HepG2 (cell line): Measurements from ENCODE around the gene VEZF1. TPM values are rescaled to one million over a fixed set of nuclear protein-coding genes. Genes with fewer than 3 reads are reported as not detected.
A peak's percentile ranks its signal among the peaks of the same experiment; 100 is the strongest.

Experiments used
- BORCS8-MEF2B ChIP-seq: sonication (generic); formaldehyde crosslinking; IDR thresholded peaks from 2 replicates; pipeline ENCODE4 v1.8.0; 2022; ENCODE audit warnings: mild to moderate bottlenecking, missing genetic modification reagents
- CCAR2 ChIP-seq: fragments of 200-400 bp; formaldehyde crosslinking; optimal IDR thresholded peaks from 2 replicates; pipeline ENCODE3; 2018; ENCODE audit warnings: low read depth, mild to moderate bottlenecking, low read length, moderate library complexity
- CEBPG ChIP-seq: IDR thresholded peaks from 2 replicates; pipeline ENCODE4 v1.6.1; 2016
- DMAP1 ChIP-seq: IDR thresholded peaks from 2 replicates; pipeline ENCODE4 v1.6.1; 2016
- DMTF1 ChIP-seq: sonication (generic); formaldehyde crosslinking; IDR thresholded peaks from 2 replicates; pipeline ENCODE4 v1.4.0; 2020; ENCODE audit warnings: mild to moderate bottlenecking, missing genetic modification reagents
- GTF3A ChIP-seq: sonication (generic); formaldehyde crosslinking; conservative IDR thresholded peaks from 2 replicates; pipeline ENCODE4 v1.4.0; 2020; ENCODE audit warnings: mild to moderate bottlenecking, missing genetic modification reagents
- HDAC1 ChIP-seq: sonication (generic); formaldehyde crosslinking; IDR thresholded peaks from 2 replicates; pipeline ENCODE4 v1.5.1; 2020; ENCODE audit warnings: mild to moderate bottlenecking, missing genetic modification reagents
- HMGA1 ChIP-seq: sonication (generic); formaldehyde crosslinking; conservative IDR thresholded peaks from 2 replicates; pipeline ENCODE4 v1.4.0; 2020; ENCODE audit warnings: missing genetic modification reagents
- HOXA3 ChIP-seq: sonication (generic); formaldehyde crosslinking; IDR thresholded peaks from 2 replicates; pipeline ENCODE4 v1.5.0; 2020; ENCODE audit warnings: missing genetic modification reagents
- KLF12 ChIP-seq: sonication (generic); formaldehyde crosslinking; IDR thresholded peaks from 2 replicates; pipeline ENCODE4 v1.4.0; 2020; ENCODE audit warnings: missing genetic modification reagents, borderline replicate concordance
- KLF9 ChIP-seq: IDR thresholded peaks from 2 replicates; pipeline ENCODE4 v1.6.1; 2016; ENCODE audit warnings: low read depth
- MED1 ChIP-seq: sonication (generic); formaldehyde crosslinking; IDR thresholded peaks from 2 replicates; pipeline ENCODE4 v1.4.0; 2020; ENCODE audit warnings: missing genetic modification reagents
- MTERF4 ChIP-seq: sonication (generic); formaldehyde crosslinking; IDR thresholded peaks from 2 replicates; pipeline ENCODE4 v1.8.0; 2023; ENCODE audit warnings: mild to moderate bottlenecking, missing genetic modification reagents
- NCOA2 ChIP-seq: sonication (generic); formaldehyde crosslinking; IDR thresholded peaks from 2 replicates; pipeline ENCODE4 v1.8.0; 2022; ENCODE audit warnings: inconsistent platforms
- PRDM10 ChIP-seq: sonication (generic); formaldehyde crosslinking; IDR thresholded peaks from 2 replicates; pipeline ENCODE4 v1.4.0; 2020; ENCODE audit warnings: low read depth, missing genetic modification reagents
- PRMT3 ChIP-seq: sonication (generic); formaldehyde crosslinking; IDR thresholded peaks from 2 replicates; pipeline ENCODE4 v1.8.1; 2022; ENCODE audit warnings: low read depth, mild to moderate bottlenecking, moderate library complexity, missing genetic modification reagents, borderline replicate concordance
- RBAK ChIP-seq: sonication (generic); formaldehyde crosslinking; IDR thresholded peaks from 2 replicates; pipeline ENCODE4 v1.5.1; 2020; ENCODE audit warnings: mild to moderate bottlenecking, missing genetic modification reagents
- RCOR2 ChIP-seq: IDR thresholded peaks from 2 replicates; pipeline ENCODE4 v1.6.1; 2016; ENCODE audit warnings: missing biosample characterization, missing genetic modification reagents
- SNAI1 ChIP-seq: sonication (generic); formaldehyde crosslinking; IDR thresholded peaks from 2 replicates; pipeline ENCODE4 v1.5.0; 2020; ENCODE audit warnings: mild to moderate bottlenecking, missing genetic modification reagents, borderline replicate concordance
- ZFAT ChIP-seq: sonication (generic); formaldehyde crosslinking; conservative IDR thresholded peaks from 2 replicates; pipeline ENCODE4 v1.8.1; 2023; ENCODE audit warnings: missing genetic modification reagents, inconsistent platforms
- ZFP62 ChIP-seq: sonication (generic); formaldehyde crosslinking; IDR thresholded peaks from 2 replicates; pipeline ENCODE4 v1.4.0; 2020; ENCODE audit warnings: missing genetic modification reagents
- ZNF577 ChIP-seq: sonication (generic); formaldehyde crosslinking; IDR thresholded peaks from 2 replicates; pipeline ENCODE4 v1.4.0; 2020; ENCODE audit warnings: mild to moderate bottlenecking, low read depth, missing genetic modification reagents, borderline replicate concordance
- ZNF605 ChIP-seq: sonication (generic); formaldehyde crosslinking; IDR thresholded peaks from 2 replicates; pipeline ENCODE4 v1.8.0; 2022; ENCODE audit warnings: mild to moderate bottlenecking, missing genetic modification reagents
- ZNF790 ChIP-seq: sonication (generic); formaldehyde crosslinking; IDR thresholded peaks from 2 replicates; pipeline ENCODE4 v1.8.0; 2022; ENCODE audit warnings: missing genetic modification reagents, mild to moderate bottlenecking, borderline replicate concordance
- polyA plus RNA-seq, 8 experiments: library from polyadenylated mRNA; depleted of rRNA in 3 of 8; stranded (reverse) in 7 of 8; unstranded in 1 of 8; fragments of >200 nt; fragmentation: Illumina TruSeq in 4 of 8; extraction: Trizol in 4 of 8; gene quantifications; 2 replicates each; pipeline versions ENCODE4 v1.2.1 to v1.2.3, GENCODE V29; 2011 to 2016; ENCODE audit warnings: low read depth in 4 of 8, missing spikeins in 1 of 8, mixed read lengths in 1 of 8; ENCODE audit not compliant: insufficient read depth in 1 of 8
- total RNA-seq, 5 experiments: library from RNA; depleted of rRNA; stranded (reverse); fragments of >200 nt; fragmentation: Illumina TruSeq; extraction: Trizol; gene quantifications; 2 replicates each; pipeline ENCODE4 v1.2.3, GENCODE V29; 2016; ENCODE audit warnings: low read depth in 1 of 5

Gene VEZF1
- total and polyA plus RNA-seq, 2 of the 13 experiments (the other 11 are each of a cell fraction or from before 2014, with no cell fraction given) = 45.9 to 49.7 TPM

GRCh38 chr17:57993471-57994365, 5.7 kb upstream of the VEZF1 start (continued):
- TF ChIP-seq DMTF1 (CRISPR knock-in tag) (no peak), CCAR2 (peak; percentile 70), BORCS8-MEF2B (CRISPR knock-in tag) (no peak), GTF3A (CRISPR knock-in tag) (no peak), MTERF4 (no peak), DMAP1 (CRISPR knock-in tag) (no peak), HDAC1 (no peak), HOXA3 (CRISPR knock-in tag) (no peak), ZNF605 (CRISPR knock-in tag) (no peak), MED1 (CRISPR knock-in tag) (no peak), ZFAT (CRISPR knock-in tag) (no peak), ZFP62 (CRISPR knock-in tag) (no peak), NCOA2 (0 out of 2 replicates have a peak, but pooled peaks have one; percentile 29), KLF9 (no peak), CEBPG (CRISPR knock-in tag) (no peak), SNAI1 (CRISPR knock-in tag) (no peak), RCOR2 (CRISPR knock-in tag) (no peak), ZNF577 (CRISPR knock-in tag) (no peak), HMGA1 (CRISPR knock-in tag) (no peak), KLF12 (CRISPR knock-in tag) (no peak), PRMT3 (CRISPR knock-in tag) (no peak), RBAK (CRISPR knock-in tag) (no peak), ZNF790 (CRISPR knock-in tag) (no peak), PRDM10 (0 out of 2 replicates have a peak, but pooled peaks have one; percentile 20)
